ENCODE data around the gene MLEC. TPM values are rescaled to one million over a fixed set of nuclear protein-coding genes. Genes with fewer than 3 reads are reported as not detected.

The MLEC gene
- total RNA-seq, 1 donor from 2014 or later: 124 TPM

GRCh38 chr12:120710805-120711296 lies 23.9 kb downstream of the MLEC start:
- TF ChIP-seq CTCF (conservative IDR thresholded peaks at IDR 0.05; ENCODE audit: low read depth, low read length): no peak
- H3K4me3 ChIP-seq (ENCODE audit: low read depth, low read length): peak overlapping the region; percentile 79
- no peak for DNase-seq (ENCODE audit: low read depth)

- DNase-seq (ENCODE audit: low read depth): no peak
- H3K4me3 ChIP-seq (ENCODE audit: low read depth, low read length): peak overlapping the region; percentile 79
- TF ChIP-seq CTCF (conservative IDR thresholded peaks at IDR 0.05; ENCODE audit: low read depth, low read length): no peak
Measured at GRCh38 chr12:120711411-120711810, 24.5 kb downstream of the MLEC start.

GRCh38 chr12:120712610-120713009 lies 25.7 kb downstream of the MLEC start:
- H3K4me3 ChIP-seq (ENCODE audit: low read depth, low read length): no peak overlapping the region
- no peak for TF ChIP-seq CTCF (conservative IDR thresholded peaks at IDR 0.05; ENCODE audit: low read depth, low read length)

GRCh38 chr12:120713861-120714482 lies 27.0 kb downstream of the MLEC start:
- DNase-seq (ENCODE audit: low read depth): no peak

More at GRCh38 chr12:120712610-120713009, 25.7 kb downstream of the MLEC start:
- no peak for DNase-seq (ENCODE audit: low read depth)

GRCh38 chr12:120718055-120718454 lies 31.1 kb downstream of the MLEC start:
- DNase-seq (ENCODE audit: low read depth): no peak
- no peak overlapping the region for H3K4me3 ChIP-seq (ENCODE audit: low read depth, low read length)
- no peak for TF ChIP-seq CTCF (conservative IDR thresholded peaks at IDR 0.05; ENCODE audit: low read depth, low read length)

More at GRCh38 chr12:120713861-120714482, 27.0 kb downstream of the MLEC start:
- TF ChIP-seq CTCF (conservative IDR thresholded peaks at IDR 0.05; ENCODE audit: low read depth, low read length): peak; percentile 93
- H3K4me3 ChIP-seq (ENCODE audit: low read depth, low read length): no peak overlapping the region

GRCh38 chr12:120719072-120719471 lies 32.1 kb downstream of the MLEC start:
- no peak overlapping the region for H3K4me3 ChIP-seq (ENCODE audit: low read depth, low read length)
- TF ChIP-seq CTCF (conservative IDR thresholded peaks at IDR 0.05; ENCODE audit: low read depth, low read length): no peak
- DNase-seq (ENCODE audit: low read depth): peak; percentile 29
